DLD1 (cell line): ENCODE results near the gene GPER1.
"Not testable (repeated sequence)": the region's sequence is repeated elsewhere in the genome, so short reads cannot be mapped to it uniquely, and the experiment has no call there.

Experiments used
- in situ Hi-C: cut with HindIII; loops from 2 replicates; pipeline ENCODE4 v1.10.0; 2017; ENCODE audit warnings: low sequenced_read_pairs

Gene GPER1

DNA sequence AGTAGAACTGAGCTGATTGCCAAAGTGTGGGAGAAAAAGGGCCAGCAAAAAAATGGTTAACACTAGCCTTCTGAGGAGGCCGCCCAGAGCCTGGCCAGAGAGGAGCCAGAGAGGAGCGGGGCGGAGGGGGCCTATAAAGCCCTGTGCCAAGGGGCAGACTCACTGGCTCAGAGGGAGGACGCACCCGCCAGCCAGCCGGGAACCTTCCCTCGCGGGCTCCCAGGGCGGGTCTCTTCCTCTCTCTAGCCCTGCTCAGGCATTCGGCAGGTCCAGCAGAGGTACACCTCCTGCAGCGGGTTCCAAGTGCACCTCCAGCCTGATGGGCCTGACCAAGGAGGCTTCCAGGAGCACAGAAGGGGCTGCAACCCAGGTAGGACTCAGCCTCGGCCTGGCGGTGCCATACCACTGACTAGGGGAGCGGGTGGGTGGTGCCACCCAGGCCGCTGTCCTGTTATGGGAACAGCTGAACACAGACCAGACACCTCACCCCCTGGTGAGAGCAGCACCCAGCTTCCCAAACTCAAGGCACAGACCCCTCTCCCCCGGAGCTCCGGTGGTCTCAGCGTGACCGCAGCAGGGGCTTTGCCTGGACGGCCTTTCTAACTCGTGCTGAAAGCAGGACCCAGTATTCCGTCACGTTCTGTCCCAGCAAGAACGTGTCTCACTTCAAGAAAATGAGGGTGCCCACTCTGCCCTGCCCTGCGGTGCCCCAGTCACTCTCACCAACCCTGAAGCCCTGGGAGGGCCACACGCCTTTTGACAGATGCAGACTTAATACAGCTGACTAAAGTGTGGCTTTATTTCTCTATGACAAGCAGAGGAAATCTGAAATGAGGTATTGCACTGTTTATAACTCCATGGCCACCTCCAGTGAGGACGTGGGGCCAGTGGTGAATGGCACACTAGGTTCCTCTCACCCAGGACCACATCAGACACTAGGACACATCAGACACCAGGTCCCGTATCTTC, at the start of gene GPER1:
Gene GPER1 (plus strand): TSS at position 162 of the 969 bp plus-strand sequence. CDS start 3,616 bp downstream, outside the sequence.
- in situ Hi-C loops, result no loop called here

DNA sequence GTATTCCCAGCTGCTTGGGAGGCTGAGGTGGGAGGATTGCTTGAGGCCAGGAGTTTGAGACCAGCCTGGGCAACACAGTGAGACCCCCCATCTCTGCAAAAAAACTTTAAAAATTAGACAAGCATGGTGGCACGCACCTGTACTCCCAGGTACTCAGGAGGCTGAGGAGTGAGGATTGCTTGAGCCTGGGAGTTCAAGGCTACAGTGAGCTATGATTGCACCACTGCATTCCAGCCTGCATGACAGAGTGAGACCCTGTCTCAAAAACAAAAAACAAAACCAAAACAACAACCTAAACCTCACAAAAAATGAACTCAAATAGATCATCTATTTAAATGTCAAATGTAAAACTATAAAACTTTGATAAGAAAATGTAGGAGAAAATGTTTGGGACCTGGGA, 47.7 kb upstream of the GPER1 start:
- in situ Hi-C loops, result not testable (repeated sequence)

DNA sequence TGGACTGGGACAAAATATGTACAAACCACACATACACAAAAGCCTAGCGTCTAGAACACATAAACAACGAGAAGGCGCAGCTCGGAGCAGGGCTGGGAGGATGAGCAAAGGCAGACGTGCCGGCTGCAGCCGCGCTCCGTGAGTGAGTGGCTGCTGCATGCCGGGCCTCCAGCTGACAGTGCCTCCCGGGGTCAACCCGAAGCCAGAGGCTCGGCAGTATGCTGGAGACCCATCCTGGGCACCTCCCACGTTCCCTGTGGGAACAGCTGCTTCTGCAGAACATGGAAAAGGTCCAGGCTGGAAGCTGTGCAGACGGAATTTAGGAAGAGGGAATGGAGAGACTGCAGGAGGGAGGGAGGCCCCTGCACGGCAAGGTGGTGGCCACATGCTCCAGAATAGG, 47.1 kb upstream of the GPER1 start:
- in situ Hi-C loops, result no loop called here

DNA sequence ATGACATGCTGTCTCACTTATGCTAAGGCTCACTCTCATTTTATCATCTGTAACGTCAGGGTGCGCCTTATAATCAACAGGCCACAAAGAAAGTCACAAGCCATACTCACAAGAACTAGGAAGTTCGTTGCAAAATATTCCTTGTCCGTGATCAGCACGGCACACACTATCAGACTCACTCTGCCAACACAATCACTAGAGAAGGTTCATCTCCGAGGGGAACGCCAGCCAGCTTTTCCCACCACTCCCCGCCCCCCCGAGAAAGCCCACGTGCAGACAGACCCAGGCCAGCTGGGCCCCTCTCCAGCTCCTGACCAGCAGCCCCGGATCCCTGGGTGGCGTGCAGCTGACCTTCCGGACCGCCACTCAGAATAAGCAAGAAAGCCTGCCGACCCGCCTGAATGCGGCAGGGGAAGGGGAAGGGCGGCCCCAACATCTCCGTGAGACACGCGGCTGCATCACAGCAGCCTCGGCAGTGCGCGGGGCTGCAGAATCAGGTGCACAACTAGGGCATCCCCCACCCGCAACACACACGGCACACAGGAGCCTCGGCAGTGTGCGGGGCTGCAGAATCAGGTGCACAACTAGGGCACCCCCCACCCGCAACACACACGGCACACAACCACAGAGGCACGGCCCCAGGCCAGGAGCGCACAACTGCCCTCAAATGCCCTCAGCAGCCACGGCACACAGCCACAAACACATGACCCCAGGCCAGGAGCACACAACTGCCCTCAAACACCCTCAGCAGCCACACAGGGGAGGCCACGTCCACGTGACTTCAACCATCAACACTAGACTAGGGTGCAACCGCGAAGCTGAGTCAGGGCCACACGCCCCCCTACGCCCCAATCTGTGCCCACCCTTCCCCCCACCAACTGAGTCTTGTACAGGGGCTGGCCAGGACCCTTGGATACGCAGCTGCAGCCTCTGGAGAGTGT, 46.1 kb upstream of the GPER1 start:
- in situ Hi-C loops, result no loop called here

DNA sequence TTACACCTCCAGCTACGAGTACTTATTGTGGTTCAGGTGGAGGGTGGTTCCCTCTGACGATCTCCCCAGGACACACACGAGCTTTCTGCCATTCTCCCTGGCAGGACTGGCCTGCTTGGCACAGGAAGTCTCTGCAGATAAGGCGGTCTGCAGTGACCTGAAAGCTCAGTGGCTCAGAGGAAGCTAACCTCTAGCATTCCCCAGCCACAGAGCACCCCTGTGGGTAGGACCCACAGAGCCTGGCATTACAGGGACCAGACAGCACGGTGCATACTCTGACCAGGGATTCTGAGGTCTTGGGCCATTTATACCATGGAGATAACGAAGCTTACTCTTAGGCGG, 45.5 kb upstream of the GPER1 start:
- in situ Hi-C loops, result no loop called here

DNA sequence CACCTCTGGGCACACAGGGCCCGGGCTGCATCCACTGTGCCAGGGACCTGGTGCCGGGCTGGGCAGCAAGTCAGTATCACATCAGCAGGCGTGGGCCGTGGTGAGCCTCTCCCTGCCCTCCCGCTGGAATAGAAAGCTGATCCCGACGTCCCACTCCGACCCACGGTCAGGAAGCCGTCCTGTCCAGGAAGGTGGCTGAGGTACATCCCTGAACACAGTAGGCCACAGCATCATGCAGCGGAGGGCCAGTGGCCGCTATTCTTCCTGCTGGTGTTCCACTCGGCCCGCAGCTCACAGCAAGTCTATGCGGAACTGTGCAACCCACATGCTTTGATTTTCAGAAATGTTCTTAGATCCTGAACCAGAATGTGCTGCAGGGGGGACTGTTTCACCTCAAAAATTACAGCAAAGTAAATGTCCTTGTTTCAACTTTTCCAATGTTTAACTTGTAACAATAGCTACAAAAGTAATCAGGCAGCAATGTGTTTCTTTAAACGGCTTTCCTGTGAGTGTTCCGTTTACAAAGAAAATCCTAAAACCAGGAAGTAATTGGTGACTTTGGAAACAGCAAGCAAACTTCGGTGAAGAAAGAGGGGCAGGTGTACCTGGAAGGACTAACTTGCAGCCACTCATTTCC, 44.2 kb upstream of the GPER1 start:
- in situ Hi-C loops, result no loop called here

DNA sequence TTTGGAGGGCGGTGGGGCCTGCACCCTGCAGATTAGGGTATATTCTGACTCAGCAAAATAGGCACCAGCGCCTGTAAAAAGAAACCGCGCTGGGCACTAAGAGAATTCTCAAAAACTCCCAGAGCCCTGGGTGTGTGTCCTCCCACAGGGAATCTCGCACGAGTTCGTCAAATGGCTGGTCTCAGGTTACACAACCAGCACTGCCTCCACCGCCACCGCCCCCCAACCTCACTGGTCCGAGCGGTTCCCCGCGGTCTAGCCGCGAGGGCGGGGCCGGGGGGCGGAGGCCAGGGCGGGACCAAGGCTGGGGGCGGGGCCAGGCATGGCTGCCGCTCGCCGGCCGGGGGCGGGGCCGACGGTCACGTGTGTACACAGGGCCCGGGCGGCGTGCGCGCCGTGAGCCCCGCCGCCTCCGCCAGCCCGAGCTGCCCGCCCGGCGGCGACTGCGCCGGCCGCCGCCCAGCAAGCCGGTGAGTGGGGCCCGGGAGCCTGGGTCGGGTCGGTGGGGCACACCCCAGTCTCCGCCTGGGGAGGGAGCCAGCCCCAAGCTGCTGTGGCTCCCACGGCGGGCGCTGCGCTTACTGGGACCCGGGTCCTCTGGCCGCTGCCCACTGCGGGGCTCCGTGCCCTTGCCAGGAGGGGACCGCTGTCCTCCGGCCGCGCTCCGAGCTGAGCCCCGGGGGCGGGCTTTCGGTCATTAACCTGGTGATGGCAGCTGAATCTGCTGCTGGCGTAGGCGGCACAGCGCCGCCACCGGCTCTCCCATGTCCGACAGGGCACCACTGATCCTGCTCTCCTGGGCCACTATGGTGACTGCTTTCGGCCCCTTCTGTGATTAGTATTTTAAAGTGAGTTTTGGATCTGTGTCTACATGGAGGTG, 43.5 kb upstream of the GPER1 start, which contains the start of gene GPR146:
Gene GPR146 (plus strand): TSS at position 358 of the 880 bp plus-strand sequence. CDS start 12,970 bp downstream, outside the sequence.
- in situ Hi-C loops, result no loop called here

DNA sequence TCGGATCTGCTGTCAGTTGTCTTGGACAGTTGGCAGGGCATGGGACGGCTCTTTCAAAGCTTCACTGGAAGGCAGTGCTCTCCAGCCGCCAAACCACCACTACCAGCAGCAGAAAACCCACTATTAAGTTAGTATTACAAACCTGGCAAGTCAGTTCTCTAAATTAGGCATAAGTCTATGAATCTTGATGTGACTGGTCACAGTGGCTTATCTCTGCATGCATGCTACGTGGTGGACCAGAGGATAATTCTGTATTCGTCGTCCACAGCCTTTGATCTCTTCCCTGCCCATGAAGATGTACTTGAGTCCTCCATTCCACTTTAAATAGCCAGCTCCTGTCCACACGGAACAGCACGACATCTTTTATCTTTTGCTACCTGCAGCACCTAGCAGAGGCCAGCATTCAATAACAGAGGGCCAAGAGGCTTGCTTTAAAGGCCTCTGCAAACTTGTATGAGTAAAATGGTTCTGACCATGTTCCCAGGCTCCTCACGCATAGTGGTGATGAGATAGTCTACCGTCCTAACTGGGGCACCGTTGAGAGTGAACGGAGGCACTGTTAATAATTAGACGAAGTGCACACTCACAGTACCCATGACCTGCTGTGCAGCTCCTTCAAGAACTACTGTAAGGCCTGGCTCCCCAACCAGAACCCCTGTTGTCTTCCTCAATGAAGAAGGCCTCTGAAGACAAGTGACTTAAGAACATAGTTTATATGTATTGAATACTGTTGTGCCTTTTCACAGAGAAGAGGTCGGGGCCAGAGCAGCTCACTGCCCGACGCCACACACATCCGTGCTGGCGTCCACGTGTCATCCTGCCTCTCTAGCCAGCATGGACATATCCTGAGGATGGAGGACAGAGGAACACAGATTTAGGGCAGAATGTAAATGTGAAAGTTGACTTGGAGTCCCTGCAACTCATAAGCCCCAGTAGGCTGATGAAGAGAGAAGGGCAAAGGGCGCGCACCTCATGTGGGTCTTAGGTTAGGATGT, 42.5 kb upstream of the GPER1 start:
- in situ Hi-C loops, result no loop called here

DNA sequence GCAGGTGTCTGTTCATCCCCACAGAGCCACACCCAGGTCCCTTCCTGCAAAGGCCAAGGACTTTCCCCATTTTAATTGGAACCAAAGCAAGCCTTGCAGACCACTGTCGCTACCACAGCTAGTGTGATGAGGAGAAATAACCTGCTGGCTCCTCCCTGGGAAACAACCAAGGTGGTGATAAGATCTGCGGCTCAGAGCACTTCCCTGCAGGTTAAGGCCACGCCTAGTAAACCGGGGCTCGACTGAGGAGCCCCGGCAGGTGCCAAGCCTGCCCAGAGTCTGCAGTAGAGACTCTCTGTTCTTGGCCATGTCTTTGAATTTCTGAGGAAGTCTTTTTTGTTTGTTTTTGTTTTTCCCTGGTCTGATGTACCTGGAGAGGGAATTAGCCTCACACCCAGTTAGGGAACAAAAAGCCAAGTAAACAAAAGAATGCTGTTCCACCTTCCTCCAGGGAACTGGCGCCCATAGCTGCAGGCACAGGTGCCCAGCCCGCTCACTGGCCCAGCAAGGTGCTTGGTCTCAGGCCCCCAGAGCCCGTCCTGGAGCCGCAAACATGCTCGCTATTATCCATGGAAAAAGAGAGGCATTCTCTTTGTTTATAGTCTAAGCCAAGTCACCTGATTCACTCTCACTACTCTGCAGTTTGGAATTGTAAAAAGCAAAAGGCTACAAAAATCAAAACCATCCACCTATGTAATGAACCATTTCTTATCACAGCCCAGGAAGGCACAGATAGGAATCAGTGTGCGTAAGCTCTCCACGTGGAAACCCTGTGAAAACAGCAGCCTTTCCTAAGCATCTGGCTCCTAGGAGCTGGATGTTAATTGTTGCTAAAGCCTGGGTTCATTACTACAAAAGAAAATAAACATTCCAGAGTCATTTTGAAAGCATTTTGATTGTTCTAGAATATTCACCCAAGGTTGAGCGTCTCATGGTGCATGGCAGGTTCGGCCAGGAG, 40.9 kb upstream of the GPER1 start:
- in situ Hi-C loops, result no loop called here

DNA sequence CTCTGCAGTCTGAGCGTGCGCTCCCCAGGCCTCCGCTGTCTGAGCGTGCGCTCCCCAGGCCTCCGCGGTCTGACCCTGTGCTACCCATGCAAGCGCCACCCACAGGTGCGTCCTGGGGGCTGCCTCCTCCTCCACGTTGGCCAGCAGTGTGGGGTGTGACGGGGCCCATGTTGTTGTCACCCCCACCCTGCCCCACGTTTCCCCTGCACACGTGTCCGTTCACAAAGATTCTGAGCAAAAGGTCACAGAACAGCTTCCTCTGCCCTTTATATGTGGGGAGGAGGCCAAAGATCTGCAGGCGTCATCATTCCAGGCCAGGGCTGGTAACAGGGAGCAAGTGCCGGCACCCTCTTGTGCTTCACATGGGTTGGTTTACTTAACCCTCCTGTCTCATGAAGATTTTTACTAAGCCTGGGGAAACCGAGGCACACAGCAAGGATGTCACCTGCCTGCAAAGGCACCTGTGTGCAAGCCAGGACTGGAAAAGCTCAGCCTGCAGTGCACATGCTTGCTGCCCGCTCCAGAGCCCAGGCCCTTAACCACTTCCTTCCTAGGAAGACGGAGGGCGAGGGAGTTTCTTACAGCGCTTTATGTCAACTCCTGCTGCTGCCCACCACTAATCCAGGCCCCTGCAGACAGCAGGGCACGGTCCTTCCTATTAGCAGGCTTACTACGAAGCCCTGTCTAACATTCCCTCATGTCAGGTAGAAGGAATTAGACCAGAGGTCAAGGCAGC, 38.7 kb upstream of the GPER1 start:
- in situ Hi-C loops, result no loop called here

DNA sequence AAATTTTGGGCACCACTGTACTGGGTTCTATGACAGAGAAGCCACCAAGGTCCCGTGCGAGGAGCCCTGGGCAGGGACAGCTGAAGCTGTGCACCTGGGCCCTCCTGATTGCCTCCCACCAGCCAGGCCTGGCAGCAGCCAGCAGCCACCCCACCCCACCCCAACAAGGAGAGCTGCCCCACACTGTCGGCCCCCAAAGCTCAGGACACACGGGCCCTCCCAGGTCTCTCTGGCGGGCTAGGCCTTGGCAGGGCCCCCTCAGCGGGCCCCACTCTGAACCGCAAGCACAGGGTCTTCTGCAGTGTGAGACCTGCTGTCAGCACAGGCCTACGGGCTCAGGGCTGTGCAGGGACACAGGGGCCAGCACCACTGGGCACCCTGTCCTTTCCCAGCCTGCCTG, 38.1 kb upstream of the GPER1 start:
- in situ Hi-C loops, result no loop called here

DNA sequence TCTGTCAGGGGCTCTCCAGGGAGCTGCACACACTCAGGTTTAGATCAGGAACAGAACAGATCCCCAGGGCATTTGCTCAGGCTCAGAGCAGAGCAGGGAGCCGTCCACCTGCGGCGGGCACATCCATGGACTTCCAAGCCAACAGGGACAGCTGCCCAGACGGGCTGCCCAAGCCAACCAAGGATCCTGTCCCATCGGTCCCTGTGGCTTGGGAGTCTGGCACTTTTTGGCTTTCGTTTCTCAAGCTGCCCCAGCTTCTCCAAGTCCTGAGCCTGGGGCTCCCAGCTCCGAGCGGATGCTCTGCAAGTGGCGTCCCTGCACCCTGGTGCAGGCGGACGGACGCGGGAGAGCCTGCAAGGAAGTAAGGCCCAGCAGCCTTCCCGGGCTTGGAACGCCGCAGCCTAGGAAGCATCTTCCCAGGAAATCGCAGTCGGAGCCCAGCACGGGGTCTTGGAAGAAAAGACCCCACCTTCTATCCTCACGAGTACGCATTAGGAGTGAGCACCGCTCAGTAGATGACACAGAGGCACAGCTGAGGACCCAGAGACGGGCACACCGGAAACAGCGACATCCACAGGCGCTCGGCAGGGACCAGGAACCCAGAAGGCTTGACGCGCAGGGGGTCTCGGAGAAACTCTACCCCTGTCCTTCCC, 37.5 kb upstream of the GPER1 start:
- in situ Hi-C loops, result no loop called here

DNA sequence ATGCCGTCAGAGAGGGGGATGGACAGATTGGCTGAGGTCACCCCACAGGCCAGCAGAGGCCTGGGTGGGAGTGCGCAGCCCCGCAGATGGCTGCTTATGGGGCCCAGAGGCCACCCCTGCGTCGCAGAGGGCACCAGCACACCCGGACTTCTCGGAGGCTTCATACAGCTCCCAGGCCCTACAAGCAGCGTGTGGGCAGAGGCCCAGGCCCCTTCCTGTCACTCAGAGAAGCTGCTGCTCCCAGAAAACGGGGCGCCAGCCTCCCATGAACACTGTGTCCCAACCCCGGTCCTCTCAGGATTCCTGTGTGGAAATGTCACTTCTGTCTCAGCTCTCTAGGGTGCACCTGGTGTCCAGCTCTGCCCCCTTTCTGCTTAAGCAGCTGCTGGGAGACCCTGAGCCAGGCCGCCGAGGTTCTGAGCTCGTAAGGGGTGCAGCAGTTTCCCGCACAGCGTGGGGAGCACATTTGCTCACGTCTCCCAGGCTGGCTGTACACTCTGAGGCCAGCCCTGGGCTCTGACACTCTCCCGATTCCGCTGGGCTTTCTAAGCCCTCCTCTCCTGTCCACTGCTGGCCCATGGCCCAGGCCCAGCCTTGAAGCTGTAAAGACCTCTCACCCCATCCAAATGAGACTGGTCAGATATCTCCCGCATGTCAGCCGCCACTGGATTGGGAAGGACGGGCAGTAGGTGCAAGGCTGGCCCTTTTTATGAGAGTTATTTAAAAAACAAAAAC, 36.8 kb upstream of the GPER1 start:
- in situ Hi-C loops, result no loop called here

DNA sequence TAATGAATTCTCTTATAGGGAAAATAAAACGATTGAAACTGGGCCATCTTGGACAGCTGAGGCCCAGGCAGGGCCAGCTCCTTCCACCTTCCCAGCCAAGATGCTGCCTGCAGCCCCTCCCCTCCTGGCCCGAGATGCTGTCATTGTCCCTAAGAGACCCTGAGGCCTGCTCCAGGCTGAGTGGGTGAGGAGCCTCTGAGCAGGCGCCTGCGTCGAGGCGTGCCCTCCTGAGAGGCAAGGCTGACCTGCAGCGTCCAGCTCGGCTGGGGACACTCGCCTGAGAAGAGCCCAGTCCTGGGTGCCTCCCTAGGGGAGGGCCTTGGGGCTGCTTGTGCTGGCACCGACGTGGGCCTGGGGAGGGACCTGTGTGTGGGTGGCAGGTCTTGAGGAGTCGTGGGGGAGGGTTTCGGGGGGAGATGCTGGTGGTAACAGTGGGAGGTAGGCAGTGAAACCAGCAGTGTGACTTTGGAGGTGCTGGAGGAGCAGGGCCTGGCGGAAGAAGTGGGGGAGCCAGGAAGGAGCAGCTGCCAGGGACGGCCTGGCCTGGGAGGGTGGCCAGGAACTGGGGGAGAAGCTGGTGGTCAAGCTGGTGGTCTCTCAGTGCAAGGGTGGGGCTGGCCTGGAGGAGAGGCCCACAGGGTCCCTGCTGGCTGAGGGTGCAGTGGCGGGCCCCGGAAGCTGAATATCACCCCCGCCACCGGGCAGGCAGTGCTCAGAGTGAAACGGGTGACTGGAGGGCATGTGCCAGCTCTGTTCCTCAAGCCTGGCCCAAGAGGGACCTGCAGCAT, 35.7 kb upstream of the GPER1 start:
- in situ Hi-C loops, result no loop called here

DNA sequence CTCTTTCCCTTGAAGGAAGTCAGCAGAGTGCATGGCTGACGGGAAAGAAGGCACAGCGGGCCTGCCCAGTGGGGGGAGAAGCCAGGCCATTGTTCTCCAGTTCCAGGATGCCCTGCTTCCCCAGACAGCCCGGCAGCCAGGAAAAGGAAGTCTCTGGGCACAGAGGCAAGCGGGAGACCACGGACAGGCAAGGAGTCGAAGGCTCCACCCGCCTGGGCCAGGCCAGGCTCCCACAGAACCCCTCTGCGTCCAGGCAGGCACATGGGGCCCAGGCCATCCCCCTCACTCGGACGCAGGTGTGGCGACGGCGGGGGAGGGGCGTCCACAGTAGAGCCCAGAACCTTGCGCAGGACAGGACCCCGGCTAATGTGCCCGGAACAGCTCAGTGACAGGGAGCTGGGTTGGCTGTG, 34.9 kb upstream of the GPER1 start:
- in situ Hi-C loops, result no loop called here
